ENCODE data around the gene PTCD1. TPM values are rescaled to one million over a fixed set of nuclear protein-coding genes. Genes with fewer than 3 reads are reported as not detected.

The PTCD1 gene
- total RNA-seq, 1 donor from 2014 or later, result 11.3 TPM

- no peak for TF ChIP-seq CTCF (IDR thresholded peaks at IDR 0.05; ENCODE audit: insufficient read depth, low read length, severe bottlenecking)
Observed at GRCh38 chr7:99472561-99473314, 34.1 kb upstream of the PTCD1 start, which contains the start of gene ZNF789. ZNF789 (plus strand) TSS chr7:99472890; CDS start chr7:99476457, 3,567 bp downstream.

GRCh38 chr7:99469381-99470065 lies 30.9 kb upstream of the PTCD1 start:
- FAIRE-seq, result no peak
- TF ChIP-seq CTCF (IDR thresholded peaks at IDR 0.05; ENCODE audit: insufficient read depth, low read length, severe bottlenecking), result no peak
- no peaks in the 10 kb centered on the region for H3K27me3 ChIP-seq (ENCODE audit: control insufficient read depth, insufficient read depth, low read length)
- H3K36me3 ChIP-seq (ENCODE audit: control insufficient read depth, insufficient read depth, low read length), result no peaks in the 10 kb centered on the region
- DNase-seq (ENCODE audit: low read depth), result no peak
- H3K4me3 ChIP-seq (ENCODE audit: low read depth, low read length), result no peak overlapping the region

More at GRCh38 chr7:99472561-99473314, 34.1 kb upstream of the PTCD1 start, which contains the start of gene ZNF789:
- peak within 1 kb of the TSS; percentile 75 for H3K4me3 ChIP-seq (ENCODE audit: low read depth, low read length)
- DNase-seq (ENCODE audit: low read depth), result peak; percentile 84
- FAIRE-seq, result no peak
- H3K36me3 ChIP-seq (ENCODE audit: control insufficient read depth, insufficient read depth, low read length), result no peaks in the 10 kb centered on the region
- no peaks in the 10 kb centered on the region for H3K27me3 ChIP-seq (ENCODE audit: control insufficient read depth, insufficient read depth, low read length)

GRCh38 chr7:99468336-99468918 lies 29.8 kb upstream of the PTCD1 start:
- Histone ChIP-seq H3K36me3 (ENCODE audit: control insufficient read depth, insufficient read depth, low read length) (peaks cover 3% of the 10 kb centered on the region), H3K4me3 (ENCODE audit: low read depth, low read length) (no peak overlapping the region), H3K27me3 (ENCODE audit: control insufficient read depth, insufficient read depth, low read length) (no peaks in the 10 kb centered on the region)
- TF ChIP-seq CTCF (IDR thresholded peaks at IDR 0.05; ENCODE audit: insufficient read depth, low read length, severe bottlenecking), result no peak
- FAIRE-seq (no peak), DNase-seq (ENCODE audit: low read depth) (no peak)

GRCh38 chr7:99465421-99465768 lies 26.8 kb upstream of the PTCD1 start:
- no peak for TF ChIP-seq CTCF (IDR thresholded peaks at IDR 0.05; ENCODE audit: insufficient read depth, low read length, severe bottlenecking)
- FAIRE-seq, result no peak
- H3K27me3 ChIP-seq (ENCODE audit: control insufficient read depth, insufficient read depth, low read length), result no peaks in the 10 kb centered on the region

GRCh38 chr7:99461221-99461620 lies 22.6 kb upstream of the PTCD1 start:
- peak; percentile 2 for TF ChIP-seq CTCF (IDR thresholded peaks at IDR 0.05; ENCODE audit: insufficient read depth, low read length, severe bottlenecking)
- peaks cover 20% of the 10 kb centered on the region for H3K36me3 ChIP-seq (ENCODE audit: control insufficient read depth, insufficient read depth, low read length)
- no peak for DNase-seq (ENCODE audit: low read depth)
- H3K27me3 ChIP-seq (ENCODE audit: control insufficient read depth, insufficient read depth, low read length), result no peaks in the 10 kb centered on the region
- H3K4me3 ChIP-seq (ENCODE audit: low read depth, low read length), result no peak overlapping the region
- FAIRE-seq, result no peak

More at GRCh38 chr7:99465421-99465768, 26.8 kb upstream of the PTCD1 start:
- DNase-seq (ENCODE audit: low read depth), result no peak
- Histone ChIP-seq H3K4me3 (ENCODE audit: low read depth, low read length) (peak overlapping the region; percentile 67), H3K36me3 (ENCODE audit: control insufficient read depth, insufficient read depth, low read length) (peaks cover 6% of the 10 kb centered on the region)
